Islet of Langerhans (tissue), 1 donor: Measurements from ENCODE around the gene CCDC38.
"Not testable (repeated sequence)": the region's sequence is repeated elsewhere in the genome, so short reads cannot be mapped to it uniquely, and the experiment has no call there.

Experiments
- FAIRE-seq: peaks from one replicate; lab custom pipeline; 2011; peaks lifted over from hg19 to GRCh38; lab: Jason Lieb, UNC

CCDC38 gene

DNA sequence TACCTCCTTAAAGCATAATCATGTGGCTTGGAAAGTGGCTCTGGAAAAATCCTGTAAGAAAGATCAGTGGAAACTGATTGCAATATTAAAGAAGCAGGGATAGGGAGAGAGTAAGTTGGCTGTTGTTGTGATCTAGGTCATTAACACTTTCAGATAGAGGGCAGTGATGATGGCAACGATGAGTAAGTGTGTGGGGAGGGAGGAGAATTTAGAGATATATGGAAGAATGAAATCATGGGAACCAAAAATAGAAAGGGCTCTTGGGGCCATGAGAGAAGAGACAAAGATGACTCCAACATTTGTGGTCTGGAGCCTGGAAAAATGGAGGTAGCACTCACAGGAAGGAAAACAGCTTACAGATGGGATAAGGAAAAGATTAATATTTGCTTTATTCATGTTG lies 60.3 kb downstream of the CCDC38 start:
- no peak for FAIRE-seq

DNA sequence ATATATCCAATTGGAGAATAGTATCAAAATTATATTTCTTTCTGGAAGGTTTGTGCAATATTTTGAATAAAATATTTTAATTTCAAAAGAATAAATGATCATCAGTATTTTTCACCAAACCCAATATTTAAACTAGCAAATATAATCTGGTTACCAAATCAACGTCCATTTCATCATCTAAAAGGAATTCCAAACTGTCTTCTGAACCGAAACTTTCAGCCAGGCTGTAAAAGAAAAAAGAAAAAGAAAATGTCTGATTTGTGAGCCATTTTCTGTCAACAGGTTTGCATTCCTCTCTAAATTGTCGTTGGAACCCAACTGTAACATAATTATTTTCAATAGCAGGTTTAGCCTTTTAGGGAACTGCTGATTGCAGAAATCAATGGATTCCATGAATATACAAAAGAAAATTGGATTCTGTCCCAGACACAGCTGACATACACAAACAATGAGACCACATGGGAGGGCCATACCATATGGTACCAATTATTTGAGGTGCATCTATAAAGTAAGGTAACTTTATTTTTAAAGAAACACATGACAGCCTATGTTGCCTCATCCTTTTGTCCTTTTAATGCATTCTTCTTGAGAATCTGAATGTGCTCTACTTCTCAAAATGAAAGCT lies 61.0 kb downstream of the CCDC38 start:
- FAIRE-seq: no peak

DNA sequence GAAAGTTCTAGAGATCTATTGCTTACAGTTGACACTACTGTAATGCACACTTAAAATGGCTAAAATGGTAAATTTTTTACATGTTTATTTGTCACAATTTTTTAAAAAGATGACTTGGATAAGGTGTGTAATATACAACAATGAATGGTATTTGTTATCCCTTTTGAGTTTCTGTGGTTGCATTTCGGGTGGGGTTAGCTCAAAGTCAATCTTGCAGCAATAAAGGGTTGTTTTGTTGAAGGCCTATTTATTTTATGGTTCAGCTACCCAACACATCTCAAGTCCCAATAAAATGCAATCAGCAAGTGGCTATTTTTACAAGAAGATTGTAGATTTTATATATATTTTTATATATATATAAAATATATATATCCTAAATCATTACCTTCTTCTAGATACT lies 61.5 kb downstream of the CCDC38 start:
- no peak for FAIRE-seq

DNA sequence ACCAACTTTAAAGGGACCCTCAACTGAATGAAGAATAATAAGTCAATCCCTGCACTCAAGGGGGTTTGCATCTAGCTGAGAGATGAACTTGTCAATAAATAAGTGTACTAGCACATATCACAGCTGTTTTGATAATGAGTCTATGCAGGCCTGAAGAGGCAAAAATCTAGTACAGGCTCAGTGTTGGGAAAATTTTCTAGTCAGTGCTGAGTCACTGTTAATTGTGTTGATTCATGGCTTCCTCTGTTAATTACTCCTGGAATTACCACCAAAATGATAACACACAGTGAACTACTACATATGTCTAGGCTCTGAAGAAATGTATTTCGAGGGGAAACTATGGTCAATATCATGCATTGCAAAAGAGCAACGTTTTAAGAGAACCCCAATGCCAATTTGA lies 64.8 kb downstream of the CCDC38 start:
- FAIRE-seq: no peak

DNA sequence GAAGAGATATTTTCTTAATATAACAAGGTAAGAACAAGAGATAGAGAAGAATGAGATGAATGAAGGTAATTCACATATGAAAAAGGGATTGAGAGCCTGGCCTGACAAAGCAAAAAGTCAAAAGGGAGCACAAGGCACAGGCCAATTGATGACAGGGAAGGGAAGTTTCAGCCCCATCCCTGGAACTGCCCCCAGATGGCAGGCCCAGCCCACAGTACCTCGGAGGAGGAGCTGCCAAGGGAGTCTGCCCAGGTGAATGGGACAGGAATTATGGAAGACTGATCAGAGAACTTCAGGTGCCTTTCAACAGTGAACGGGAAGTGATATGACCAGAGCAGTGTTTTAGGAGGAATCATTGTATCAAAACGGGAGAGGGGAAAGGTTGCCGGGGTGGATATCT lies 68.0 kb downstream of the CCDC38 start:
- FAIRE-seq: no peak

DNA sequence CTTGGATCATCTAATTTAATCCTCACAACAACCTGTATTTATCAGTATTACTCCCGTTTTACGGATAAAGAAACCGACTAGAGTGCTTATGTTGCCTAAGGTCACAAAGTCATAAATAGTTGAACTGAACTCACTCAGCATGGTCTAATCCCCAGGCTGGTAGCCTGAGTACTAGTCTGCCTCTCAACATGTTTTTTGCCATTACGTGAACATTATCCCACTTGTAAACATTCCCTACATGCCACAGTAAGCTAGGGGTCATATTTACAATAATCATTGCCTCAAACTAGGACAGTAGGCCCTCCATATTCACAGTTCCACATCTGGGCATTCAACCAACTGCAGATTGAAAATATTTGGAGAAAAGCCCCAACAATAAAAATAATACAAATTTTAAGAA lies 71.5 kb downstream of the CCDC38 start:
- FAIRE-seq: no peak

DNA sequence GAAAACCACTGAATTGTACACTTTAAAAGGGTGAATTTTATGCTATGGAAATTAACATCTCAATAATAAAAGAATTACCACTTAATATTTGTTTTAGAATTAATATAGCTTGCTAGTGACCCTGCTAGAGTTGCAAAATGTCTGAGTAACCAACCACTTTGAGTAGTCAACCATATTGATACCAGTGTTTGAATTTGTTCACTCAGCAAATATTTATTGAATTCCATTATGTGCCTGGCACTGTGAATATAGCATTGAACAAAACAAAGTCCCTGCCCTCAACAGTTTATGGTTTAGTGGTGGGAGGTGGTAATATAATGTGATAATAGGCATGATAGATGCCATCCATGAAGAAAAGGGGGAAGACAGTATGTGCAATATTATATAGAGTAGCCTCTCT lies 79.1 kb downstream of the CCDC38 start:
- FAIRE-seq: no peak

DNA sequence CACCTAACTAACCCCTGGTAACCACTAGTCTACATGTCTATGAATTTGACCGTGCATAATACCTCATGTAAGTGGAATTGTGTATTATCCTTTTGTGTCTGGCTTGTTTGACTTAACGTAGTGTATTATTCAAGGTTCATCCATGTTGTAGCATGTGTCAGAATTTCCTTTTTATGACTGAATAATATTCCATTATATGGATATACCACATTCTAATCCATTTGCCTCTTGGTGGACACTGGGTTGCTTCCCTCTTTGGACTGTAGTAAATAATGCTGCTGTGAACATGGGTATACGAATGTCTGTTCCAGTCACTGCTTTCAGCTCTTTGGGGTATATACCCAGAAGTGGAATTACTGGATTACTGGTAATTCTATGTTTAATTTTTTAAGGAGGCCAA lies 80.4 kb downstream of the CCDC38 start:
- no peak for FAIRE-seq

DNA sequence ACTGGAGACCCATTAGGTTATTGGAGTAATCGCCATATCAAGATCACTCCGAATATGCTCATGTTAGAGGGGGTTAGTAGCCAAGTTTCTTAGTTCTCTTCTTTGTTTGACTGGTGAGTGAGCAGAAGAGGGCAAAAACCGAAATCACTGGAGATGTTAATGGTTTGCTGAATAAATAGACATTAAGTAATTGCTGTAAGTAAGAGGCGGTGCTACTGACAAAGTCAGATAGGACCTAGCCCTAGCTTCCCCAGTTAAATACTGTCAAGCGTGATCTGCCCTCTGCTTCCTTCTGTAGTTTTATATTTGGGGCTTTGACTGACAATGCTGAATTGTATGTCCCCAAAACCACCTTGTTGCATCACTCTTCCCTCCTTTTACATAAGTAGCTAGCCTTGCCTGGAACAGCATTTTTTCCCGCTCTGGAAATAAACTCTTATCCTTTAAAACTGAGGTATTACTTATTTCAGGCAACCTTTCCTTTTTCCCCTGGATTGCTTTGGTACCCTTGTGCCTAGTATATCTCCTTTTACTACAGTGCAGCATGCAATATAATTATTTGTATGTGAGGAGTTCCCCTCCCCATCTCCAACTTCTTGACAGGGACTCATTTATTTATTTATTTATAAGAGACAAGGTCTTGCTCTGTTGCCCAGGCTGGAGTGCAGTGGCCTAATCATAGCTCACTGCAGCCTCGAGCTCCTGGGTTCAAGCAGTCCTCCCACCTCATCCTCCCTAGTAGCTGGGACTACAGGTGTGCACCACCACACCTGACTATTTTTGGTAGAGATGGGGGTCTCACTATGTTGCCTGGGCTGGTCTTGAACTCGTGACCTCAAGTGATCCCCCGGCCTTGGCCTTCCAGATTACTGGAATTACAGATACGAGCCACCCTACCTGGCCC lies 82.2 kb downstream of the CCDC38 start:
- FAIRE-seq: no peak

DNA sequence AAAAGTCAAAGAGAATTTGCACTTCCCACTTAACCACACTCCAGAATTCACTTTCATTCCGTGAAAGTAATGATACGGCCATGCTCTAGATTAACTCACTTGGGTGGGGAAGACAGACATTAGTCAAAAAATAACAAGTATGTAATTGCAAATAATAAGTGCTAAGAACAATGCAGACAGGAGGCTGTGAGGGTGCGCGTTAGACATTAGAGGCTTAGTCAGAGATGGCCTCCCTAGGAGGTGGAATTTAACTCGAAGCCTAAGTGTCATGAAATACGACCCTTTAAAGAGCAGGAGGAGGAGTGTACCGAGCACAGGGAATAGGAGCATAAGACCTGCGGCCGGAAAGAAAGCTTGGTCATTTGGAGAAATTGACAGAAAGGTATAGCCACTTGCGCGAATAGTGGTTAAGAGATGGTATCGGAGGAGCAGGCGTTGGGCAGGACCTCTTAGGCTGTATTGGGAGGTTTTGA lies 83.0 kb downstream of the CCDC38 start:
- no peak for FAIRE-seq

DNA sequence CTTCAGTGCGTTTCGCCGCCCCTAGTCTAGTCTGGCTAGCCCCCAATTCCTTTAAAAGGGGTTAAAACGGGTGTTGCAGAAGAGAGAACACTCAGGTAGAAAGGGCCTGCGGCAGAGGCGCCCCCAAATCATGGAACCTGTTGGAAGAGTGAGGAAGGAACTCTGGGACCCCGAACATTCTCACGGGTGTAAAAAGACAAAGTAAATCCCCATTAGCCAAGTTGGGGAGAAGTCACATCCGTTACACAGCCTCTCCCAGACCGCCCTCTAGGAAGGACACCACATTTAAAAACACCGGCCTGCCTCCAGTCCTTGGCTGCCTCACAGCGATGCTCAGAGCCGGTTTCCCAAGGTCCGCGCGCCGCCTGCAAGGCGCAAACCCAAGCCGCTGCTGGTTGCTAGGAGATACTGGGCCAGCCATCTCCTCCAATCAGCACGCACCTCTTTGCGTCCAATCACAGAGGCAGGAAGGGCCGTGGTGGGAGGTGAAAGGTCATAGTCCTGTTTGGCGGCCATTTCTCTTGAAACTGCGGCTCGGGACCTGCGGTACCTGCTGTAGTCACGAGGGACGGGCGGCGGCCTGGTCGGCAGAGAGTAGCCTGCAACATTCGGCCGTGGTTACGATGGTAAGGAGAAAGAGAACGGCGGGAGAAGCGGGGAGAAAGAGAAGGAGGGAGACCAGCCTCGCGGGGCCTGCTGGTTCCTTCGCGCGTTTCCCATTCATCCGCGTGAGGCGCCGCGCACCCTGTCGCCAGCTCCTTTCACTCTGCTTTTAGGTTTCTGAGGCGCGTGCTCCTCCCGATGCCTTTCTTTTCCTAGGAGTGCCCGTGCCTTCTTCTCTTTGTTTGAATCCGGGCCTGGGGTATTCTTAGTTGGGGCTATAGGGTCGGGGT lies 83.7 kb downstream of the CCDC38 start, which contains the start of gene SNRPF:
TSS of gene SNRPF (plus strand) at position 502 of the 893 bp plus-strand sequence. CDS start at position 624, 122 bp downstream.
- FAIRE-seq: peak; percentile 93

DNA sequence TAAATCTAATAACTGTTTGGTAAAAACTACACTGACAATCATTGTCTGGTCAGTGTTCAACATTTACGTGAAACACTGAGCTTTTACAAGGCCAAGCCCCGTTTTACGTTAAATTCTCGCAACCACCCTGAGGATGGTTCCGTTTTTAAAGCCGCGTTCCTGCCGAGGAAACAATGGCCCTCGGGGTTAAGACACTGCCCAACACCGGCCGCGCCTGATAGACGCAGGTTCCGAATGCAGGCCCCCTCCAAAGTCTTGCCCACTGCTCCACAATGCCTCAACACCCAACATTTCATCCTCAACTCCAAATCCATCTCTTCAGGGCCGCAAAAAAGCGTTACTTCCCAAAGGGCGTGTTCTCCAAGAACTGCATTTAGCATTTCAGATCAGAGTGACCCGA lies 84.6 kb downstream of the CCDC38 start:
- no peak for FAIRE-seq

DNA sequence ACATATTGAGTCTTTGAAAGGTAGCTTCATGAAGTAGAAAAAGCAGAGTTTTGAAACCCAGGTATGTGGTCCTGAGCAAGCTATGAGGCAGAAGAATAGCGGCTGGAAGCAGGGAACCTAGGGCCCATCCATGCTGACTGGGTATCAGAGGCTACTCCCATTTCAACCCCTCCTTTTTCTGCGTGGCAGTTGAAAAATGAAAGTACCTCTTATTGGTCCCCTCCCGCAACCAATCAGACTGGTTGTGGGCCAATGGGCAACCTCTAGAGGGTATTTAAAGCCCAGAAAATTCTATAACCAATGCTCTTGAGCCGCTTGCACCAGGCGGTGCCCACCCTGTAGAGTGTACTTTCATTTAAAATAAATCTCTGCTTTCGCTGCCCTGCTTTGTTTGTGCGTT lies 85.3 kb downstream of the CCDC38 start:
- no peak for FAIRE-seq

DNA sequence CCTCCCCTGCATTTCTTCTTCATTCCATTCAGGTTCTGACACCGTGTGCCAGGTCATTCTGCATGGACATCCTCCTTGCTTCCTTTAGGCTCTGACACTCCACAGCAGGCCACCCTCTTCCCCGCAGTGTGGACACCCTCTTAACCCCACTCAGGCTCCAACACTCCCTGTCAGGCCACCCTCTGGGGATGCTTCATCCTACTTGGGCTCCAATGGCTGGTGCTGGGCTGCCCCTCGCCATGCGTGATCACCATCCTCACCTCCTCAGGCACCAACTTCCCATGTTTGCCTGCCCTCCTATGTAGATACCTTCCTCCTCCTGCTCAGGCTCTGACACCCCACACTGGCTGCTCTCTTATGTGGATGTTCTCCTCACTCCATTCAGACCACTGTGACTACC lies 90.3 kb downstream of the CCDC38 start:
- no peak for FAIRE-seq

DNA sequence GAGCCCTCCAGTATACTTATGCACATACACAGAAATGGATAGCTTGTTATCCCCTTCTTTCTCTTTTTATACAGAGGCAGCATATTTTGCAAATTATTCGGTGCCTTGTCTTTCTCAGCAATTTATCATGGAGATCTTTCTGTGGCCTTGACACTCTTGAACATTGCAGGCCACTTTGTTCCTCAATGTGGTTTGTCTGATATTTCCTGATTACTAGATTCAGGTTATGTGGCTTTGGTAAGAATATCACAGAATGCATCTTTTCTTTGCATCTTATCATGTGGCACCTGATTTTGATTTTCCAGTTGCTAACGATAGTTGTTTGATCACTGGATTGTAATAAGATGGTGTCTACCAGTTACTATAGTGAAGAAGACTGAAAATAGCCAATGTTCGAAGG lies 90.8 kb downstream of the CCDC38 start:
- no peak for FAIRE-seq

DNA sequence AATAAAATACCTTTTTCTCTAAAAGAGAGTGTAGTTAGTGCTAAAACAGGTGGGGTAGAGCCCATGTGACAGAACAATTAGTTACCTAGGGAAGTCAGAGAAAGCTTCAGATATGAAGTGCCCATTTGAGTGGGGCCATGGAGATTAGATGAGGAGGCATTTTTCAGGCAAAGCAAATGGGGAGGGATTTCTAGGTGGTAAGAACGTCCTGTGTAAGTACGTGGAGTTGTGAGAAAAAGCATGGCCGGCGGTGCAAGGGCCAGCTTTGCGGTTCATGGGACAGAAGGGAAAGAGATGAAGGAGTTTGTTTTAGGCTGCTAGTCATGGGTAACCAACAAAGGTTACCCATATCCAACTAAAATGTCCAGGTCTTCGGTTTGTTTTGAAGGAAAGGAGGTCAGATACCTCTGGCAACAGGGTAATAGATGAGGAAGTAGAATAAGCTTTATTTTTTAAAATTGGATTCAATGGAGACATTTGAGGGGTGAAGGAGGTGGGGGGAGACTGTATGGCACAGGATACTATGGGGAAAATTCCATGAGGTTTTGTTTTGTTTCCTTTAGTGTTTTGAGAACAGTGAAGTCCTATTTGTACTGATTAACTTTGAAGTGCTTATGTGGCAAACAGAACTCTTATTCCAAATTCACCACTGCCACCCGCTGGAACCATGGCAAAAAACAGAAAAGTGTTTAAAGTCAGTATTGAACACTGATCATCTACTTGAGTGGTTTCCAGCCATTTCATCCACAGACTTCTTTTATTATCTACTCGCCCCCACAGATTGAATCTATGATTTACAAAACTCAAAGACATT lies 93.6 kb downstream of the CCDC38 start:
- no peak for FAIRE-seq

DNA sequence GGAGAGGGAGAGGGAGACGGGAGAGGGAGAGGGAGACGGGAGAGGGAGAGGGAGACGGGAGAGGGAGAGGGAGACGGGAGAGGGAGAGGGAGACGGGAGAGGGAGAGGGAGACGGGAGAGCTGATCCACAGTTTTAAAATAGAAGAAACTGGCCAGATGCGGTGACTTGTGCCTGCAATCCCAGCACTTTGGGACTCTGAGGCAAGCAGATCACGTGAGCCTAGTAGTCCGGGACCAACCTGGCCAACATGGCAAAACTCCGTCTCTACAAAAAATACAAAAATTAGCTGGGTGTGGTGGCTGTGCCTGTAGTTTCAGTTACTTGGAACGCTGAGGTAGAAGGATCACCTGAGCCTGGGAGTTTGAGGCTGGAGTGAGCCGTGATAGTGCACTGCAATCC lies 100.0 kb downstream of the CCDC38 start:
- FAIRE-seq: not testable (repeated sequence)

DNA sequence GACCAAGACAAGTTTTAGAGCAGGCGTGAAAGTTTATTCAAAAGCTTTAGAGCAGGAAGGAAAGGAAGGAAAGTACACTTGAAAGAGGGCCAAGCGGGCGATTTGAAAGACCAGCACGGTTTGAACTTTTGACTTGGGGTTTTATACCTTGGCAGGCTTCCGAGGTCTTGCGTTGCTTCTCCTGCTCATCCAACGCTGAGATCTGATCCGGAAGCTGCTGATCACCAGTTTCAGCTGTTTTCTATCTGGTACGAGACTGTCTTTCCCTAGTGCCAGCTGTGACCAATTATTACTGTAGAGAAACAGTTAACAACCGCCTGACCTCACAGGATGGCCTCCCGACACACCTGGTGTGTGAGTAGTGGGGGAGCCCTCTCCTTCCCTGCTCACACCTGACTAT lies 104.3 kb downstream of the CCDC38 start:
- FAIRE-seq: no peak

DNA sequence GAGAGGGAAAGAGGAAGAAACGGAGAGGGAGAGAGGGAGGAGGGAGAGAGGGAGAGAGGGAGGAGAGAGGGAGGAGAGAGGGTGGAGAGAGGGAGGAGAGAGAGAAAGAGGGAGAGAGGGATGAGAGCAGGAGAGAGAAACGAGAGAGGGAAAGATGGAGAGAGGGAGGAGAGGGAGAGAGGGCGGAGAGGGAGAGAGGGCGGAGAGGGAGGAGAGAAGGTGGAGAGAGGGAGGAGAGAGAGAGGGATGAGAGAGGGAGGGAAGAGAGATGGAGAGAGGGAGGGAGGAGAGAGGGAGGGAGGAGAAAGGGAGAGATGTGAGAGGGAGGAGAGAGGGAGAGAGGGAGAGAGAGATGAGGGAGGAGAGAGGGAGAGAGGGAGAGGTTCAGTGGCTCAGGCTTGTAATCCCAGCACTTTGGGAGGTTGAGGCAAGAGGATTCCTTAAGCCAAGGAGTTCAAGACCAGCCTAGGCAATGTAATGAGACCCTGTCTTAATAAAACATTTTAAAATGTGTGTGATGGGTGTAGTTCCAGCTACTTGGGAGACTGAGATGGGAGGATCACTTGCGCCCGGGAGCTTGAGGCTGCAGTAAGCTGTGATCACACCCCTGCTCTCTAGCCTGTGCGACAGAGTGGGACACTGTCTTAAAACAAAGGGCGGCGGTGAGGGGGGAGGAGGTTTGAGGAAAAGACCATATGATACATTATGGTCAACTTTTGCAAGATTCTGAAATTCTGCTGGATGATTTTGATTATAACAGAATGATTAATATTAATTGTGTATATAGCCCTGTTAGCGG lies 105.0 kb downstream of the CCDC38 start:
- FAIRE-seq: no peak

DNA sequence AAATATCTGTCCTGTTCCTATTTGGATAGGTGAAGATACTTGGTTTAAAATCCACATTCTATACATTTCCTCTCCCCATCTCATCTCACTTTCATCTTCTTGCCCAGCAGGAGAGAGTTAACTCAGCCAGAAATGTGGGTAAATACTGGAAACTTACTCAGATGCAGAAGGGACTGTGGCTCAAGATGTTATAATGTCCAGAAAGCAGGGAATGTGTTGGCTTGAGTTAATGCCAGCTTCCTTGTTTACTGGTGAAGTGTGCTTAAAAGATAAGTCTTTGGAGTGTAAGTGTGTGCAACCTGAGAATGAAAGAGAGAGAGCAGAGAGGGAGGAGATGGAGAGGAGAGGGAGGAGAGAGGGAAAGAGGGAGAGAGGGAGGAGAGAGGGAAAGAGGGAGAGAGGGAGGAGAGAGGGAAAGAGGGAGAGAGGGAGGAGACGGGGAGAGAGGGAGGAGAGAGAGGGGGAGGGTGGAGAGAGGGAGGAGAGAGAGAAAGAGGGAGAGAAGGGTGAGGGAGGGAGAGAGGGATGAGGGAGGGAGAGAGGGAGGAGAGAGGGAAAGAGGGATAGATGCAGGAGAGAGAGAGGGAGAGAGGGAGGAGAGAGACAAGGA lies 105.7 kb downstream of the CCDC38 start:
- no peak for FAIRE-seq
